DMS53 treated with DMSO at 0.1 percent for 48 hours (cell line): ENCODE measurements around the gene LRRC8B.
"Not testable (repeated sequence)": the region's sequence is repeated elsewhere in the genome, so short reads cannot be mapped to it uniquely, and the experiment has no call there.

ENCODE experiments used
- DNase-seq: peaks from one replicate; lab custom pipeline; 2025; ENCODE audit not compliant: unreplicated experiment; lab: John Stamatoyannopoulos, UW

The LRRC8B gene

DNA sequence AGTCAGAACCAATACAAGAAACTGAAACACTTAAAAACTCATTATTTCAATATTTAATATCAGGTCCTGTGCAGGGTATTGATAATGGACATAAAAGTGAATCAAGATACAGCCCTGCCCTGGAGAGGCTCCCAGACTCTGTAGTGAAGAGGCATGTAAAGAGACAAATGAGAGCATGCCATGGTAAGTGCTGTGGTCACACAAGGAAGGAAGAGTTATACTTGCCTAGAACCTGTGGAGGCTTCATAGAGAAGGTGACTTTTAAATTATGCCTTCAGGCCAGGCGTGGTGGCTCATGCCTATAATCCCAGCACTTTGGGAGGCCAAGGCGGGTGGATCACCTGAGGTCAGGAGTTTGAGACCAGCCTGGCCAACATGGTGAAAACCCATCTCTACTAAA, 105.0 kb downstream of the LRRC8B start:
- not testable (repeated sequence) for DNase-seq

DNA sequence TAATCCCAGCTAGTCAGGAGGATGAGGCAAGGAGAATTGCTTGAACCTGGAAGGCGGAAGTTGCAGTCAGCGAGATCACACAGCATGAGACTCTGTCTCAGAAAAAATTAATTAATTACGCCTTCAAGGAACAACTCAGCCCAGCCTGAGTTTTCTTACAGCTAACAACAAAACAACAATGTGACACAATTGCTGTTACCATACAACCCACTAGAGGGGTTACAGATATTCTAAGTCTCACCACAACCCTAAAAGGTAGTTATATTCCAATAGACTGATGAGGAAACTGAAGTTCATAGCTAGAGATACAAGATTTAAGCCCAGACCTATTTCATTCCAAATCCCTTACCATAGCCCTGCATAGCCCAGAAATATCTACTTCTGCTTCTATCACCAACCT, 105.4 kb downstream of the LRRC8B start:
- no peak for DNase-seq

DNA sequence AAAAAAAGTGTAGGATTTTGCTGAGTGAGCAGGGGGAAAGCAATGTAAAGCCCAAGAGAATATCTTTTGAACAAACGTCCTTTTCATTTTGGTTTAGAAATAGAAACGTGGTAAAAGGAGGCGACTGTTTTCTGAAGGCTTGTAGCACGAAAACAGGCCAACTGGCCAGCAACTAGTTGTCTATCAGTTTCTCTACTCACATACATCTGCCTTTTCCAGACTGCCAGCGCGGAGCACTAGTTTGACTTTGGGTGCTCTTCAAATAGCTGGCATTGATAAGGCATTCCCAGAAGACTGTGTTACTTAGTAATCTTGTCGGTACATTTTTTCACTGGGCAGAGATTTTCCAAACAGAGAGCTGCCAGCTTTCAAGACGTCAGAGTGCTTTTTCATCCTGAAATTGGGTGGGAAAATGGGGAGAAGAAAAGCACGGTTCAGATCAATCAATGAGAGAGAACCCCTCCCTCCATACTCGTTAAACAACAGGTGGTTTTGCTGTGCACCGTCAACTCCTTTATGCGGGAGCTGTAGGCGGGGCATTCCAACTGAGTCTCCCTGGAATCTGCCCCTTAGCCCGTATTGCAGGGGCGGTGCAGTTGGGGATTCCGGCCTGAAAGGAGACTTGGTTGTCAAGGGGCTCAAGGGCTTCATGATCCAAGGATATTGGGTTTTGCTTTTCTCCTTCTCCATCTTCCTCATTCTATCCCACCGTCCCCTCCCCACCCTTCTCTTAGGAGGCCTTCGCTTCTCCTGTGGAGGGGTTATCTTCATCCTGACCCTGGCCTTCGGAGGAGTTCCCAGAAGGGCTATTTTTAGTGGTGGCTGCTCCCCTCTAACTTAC, 107.4 kb downstream of the LRRC8B start:
- DNase-seq, result no peak

DNA sequence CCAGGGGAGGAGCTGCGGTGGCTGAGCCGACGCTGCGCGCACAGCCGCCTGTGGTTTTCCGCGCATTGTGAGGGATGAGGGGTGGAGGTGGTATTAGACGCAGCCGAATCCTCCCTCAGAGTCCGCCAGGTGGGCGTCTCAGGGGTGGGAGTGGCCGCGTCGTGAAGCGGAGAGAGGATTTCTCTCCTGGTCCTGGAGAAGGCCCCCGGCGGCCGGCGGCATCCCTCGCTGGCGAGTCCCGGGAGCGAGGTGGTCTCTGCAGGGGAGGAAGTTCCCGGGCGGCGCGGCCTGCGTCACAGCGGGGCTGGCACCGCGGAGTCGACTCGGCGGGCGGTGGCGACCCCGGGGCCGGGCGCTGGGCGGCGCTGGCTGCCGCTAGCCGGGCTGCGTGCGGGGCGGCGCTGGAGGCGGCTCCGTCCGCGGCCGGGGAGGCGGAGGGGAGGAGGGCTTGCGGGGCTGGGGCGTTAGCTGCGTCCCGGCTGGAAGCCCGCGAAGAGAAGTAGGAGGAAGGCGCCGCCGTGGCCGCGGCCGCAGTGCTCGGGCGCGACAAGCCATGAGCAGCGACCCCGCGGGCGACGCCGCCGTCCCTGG, 108.1 kb downstream of the LRRC8B start, which contains the start of gene LRRC8C:
Gene LRRC8C, plus strand, starts transcription at position 464 of the 591 bp plus-strand sequence. CDS start 53,354 bp downstream, outside the sequence.
- DNase-seq, result peak; percentile 47

DNA sequence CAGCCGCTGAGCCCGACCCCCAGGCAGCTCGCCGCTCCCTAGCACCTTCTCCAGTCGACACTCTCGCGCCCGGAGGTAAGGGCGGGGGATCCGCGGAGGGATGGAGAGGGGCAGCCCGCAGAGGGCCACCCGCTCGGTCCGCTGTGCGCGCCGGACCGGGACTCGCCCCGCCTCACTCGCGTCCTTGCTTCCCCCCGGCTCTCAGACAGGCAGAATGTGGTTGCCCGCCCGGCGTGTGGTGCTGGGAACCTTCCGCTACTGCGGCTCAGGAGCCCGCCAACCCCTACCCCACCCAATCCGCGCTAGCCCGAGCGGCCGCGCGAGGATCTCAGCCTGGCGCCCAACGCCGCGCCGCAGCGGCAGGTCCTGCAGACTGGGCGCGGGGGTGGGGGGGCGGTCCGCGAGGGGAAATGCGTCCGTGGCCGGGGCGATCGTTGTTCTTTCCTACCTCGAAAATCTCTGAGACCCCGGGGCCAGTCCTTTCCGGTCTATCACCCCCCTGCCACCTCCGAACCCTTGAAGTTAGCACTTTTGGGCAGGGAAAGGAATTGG, 108.7 kb downstream of the LRRC8B start:
- peak; percentile 37 for DNase-seq

DNA sequence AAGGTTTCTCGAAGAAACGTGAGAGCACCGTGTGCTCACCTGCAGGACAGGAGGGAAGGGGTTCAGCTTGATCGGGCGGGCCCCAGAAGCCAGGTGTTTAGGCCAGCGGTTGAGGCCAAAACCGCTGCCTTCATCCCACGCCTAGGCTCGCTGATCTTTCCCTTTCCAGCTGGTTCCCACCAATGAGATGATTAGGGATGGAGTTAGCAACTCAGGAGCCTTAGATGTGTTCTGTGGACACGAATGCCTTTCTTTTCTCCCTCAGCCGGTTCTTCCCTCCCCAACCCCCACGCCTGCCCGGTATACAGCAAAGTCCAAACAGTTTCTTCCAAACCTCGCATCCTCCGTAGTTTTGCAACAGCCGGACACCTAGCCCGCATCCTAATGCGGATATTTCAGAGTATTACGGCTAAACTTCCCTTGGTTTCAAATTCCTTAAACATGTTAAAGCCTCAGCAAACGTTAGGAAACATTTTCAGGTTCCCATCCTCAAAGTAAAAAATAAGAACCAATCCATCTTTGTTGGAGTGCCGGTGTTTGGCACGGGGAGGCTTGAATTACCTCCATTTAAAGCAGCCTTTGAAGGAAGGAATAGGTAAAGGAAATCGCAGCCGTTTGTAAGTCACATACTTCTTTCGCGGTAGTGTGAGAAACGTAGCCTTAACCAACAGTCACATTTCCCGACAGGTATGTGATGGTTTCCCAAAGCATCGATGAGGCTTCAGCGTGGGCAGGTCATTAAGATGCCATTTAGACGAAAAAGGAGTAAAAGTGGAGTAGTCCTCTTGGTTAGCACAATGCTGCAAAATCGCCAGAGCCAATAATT, 109.4 kb downstream of the LRRC8B start:
- DNase-seq, result peak; percentile 7

DNA sequence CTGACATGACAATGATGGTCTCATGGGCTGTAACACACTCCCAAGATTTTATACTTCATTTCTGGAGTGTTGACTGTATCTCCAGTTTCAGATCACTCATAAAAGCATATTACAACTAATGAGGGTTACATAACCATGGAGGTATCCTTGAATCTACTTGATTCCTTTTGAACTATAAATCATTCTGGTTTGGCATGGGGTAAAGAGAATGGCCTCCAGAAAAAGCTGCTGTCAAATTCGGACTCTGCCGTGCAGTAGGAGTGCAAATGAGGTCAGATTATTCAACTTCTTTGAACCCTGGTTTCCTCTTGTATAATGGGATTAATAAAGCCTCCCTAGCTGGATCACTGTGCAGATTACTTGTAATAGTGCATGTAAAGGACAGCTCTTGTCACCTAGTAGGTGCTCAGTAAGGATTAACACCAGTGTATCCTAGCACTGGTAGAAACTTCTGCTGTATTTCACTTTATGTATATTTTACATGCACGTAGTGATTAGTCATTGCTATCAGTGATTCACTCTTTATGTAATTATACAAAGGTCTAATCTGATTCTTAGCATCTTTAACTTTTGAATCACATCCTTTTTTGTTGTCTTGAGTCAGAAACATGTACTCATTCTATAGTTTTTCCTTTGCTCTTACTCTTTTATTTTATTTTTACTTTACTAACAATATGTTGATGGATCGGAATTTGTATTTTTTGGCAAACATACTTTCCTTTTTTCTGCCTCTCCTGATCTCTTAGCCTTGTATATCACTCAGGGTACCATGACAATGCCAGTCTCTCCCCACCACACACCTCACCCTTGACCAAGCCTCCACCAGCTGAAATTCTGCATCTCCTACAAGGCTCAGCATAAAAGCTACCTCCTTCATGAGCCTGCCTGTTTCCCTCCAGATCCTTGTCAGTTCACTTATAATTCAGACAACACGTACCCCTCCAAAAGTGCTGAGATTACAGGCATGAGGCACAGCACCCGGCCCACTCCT, 111.5 kb downstream of the LRRC8B start:
- no peak for DNase-seq

DNA sequence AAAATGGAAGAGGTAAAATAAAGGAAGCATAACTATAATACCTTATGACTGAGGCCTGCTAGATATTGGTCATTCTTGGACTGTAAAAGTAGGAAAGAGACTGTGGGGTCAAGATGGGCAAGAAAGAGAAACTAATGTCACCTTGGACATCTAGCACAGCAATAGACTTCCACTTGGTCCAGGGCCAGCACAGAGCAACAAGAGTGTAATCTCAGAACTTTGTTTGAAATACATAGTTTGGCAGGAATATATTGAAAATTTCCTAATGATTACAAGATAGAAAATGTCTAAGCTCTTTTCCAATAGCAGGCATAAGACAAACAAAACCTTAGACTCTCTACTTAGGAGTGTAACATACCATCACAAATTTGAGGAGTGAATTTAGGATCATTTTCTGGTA, 112.9 kb downstream of the LRRC8B start:
- no peak for DNase-seq

DNA sequence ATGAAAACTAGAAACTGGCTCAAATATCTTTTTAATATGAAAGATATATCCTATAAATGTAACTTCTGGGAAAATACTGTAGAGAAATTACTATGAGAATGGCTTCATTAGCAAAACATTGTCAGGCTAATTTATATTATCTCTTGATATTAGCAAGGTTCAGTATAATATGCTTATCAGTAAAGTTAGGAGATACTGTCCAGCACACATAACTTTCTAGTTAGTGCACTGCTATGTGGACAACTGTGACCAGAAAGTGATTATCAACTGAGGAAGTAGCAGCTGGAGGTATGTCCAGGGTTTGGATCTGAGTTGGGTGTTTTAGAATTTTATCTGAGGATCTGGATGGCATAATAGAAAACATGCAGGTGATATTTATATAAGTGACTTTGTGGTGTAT, 115.8 kb downstream of the LRRC8B start:
- DNase-seq, result no peak

DNA sequence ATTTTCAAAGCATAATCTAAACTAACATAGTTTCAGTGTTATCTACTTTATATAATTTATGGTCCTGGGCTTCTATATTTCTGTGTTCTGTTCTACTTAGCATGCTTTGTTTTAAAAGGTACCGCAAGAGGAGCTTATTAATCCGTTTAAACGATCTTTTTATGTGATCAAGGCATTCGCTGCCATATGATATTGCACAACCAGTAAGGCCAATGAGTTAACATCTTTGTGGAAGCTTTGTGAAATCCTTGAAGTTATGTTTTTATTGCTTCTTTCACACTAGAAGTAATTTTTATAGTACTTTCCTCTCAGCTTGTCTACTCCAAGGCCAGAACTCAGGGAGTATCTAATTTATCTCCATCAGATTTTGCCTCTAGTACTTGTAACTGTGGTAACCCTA, 117.2 kb downstream of the LRRC8B start:
- no peak for DNase-seq

DNA sequence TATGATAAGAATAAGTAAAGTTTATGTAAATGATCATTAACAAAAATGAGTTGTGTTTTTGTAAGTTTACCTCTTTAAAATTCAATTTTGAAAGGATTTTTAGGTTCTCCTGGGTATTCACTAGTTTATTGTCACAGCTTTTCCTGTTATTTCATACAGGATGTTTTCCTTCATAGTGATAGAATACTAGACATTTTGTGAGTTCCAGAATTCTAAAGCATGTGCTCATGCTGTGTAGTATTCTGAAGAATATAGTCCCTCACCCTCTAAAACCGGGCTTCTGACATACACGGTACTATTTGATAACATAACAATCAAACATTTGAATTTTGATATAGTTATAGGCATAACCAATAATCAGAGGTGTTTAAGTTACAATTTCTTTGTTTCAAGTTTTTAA, 118.9 kb downstream of the LRRC8B start:
- DNase-seq, result no peak

DNA sequence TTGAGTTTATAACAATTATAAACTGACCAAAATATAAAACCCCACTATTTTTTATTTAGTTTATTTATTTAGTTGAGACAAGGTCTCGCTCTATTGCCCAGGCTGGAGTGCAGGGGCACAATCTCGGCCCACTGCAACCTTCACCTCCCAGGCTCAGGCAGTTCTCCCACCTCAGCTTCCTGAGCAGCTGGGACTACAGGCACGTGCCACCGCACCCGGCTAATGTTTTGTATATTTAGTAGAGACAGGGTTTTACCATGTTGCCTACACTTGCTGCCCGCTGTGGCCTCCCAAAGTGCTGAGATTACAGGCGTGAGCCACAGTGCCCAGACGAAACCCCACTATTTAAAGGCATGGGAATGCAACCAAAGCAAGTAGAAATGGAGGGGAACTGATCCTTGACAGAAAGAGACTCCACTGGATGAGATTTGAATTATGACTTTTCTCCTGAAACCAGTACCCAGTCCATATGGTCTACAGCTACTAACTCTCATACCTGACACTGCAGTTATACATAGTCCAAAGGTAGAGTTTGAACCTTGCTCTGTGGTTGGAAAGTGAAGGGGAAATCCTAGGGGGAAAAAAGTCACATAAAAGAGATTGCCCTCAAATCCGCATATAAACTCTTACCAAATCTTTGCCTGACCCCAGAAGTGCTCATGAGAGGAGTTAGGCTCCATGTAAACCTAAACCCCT, 119.6 kb downstream of the LRRC8B start:
- no peak for DNase-seq

DNA sequence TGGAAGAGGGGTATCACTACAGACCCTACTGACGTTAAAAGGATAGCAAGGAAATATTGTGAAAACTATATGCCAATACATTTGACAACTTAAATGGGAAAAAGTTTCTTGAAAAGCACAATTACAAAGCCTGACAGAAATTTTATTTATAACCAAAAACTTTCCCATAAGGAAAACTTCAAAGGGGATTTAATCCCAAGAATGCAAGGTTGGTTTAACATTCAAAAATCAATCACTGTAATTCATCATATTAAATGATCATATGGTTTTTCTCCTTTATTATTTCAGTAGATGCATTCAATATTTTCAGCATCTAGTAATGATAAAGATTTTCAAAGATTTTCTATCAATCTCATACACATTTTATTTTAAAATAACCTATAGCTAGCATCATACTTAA, 121.6 kb downstream of the LRRC8B start:
- DNase-seq, result no peak
